Ishikawa (cell line): ENCODE data around the gene TGFBR3.

Experiments used
- CREB1 ChIP-seq: IDR thresholded peaks from 2 replicates; pipeline ENCODE4 v1.6.1; 2012; ENCODE audit warnings: low read depth
- EGR1 ChIP-seq: IDR thresholded peaks from 2 replicates; pipeline ENCODE4 v1.6.1; 2012
- EP300 ChIP-seq: IDR thresholded peaks from 2 replicates; pipeline ENCODE4 v1.6.1; 2012; ENCODE audit warnings: borderline replicate concordance
- MAX ChIP-seq: IDR thresholded peaks from 2 replicates; pipeline ENCODE4 v1.6.1; 2012
- TF ChIP-seq, protein P1 (sequence below): IDR thresholded peaks from 2 replicates; pipeline ENCODE4 v1.6.1; 2012; ENCODE audit warnings: low read depth, mild to moderate bottlenecking

- TF ChIP-seq MAX (no peak), EP300 (no peak), CREB1 (no peak), EGR1 (no peak)
- TF ChIP-seq, protein P1, sequence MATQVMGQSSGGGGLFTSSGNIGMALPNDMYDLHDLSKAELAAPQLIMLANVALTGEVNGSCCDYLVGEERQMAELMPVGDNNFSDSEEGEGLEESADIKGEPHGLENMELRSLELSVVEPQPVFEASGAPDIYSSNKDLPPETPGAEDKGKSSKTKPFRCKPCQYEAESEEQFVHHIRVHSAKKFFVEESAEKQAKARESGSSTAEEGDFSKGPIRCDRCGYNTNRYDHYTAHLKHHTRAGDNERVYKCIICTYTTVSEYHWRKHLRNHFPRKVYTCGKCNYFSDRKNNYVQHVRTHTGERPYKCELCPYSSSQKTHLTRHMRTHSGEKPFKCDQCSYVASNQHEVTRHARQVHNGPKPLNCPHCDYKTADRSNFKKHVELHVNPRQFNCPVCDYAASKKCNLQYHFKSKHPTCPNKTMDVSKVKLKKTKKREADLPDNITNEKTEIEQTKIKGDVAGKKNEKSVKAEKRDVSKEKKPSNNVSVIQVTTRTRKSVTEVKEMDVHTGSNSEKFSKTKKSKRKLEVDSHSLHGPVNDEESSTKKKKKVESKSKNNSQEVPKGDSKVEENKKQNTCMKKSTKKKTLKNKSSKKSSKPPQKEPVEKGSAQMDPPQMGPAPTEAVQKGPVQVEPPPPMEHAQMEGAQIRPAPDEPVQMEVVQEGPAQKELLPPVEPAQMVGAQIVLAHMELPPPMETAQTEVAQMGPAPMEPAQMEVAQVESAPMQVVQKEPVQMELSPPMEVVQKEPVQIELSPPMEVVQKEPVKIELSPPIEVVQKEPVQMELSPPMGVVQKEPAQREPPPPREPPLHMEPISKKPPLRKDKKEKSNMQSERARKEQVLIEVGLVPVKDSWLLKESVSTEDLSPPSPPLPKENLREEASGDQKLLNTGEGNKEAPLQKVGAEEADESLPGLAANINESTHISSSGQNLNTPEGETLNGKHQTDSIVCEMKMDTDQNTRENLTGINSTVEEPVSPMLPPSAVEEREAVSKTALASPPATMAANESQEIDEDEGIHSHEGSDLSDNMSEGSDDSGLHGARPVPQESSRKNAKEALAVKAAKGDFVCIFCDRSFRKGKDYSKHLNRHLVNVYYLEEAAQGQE: no peak
Observed at GRCh38 chr1:91670781-91671180, 215.2 kb downstream of the TGFBR3 start.
